HG02981 (cell line): ENCODE results near the gene GFI1B.
"Not testable (repeated sequence)": the region's sequence is repeated elsewhere in the genome, so short reads cannot be mapped to it uniquely, and the experiment has no call there.

Source experiments
- ATAC-seq: cut with Tn5 transposase; IDR thresholded peaks from one replicate; pipeline ENCODE4 v1.9.1; 2021; ENCODE audit warnings: mild to moderate bottlenecking, moderate library complexity; ENCODE audit not compliant: unreplicated experiment

GFI1B gene

DNA sequence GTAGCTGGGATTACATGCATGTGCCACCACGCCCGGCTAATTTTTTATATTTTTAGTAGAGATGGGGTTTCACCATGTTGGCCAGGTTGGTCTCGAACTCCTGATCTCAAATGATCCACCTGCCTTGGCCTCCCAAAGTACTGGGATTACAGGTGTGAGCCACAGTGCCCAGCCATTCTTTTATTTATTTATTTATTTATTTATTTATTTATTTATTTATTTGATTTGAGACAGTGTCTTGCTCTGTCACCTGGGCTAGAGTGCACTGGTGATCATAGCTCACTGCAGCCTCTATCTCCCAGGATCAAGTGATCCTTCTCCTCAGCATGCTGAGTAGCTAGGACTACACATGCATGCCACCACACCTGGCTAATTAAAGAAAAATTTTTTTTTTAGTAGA is 10.6 kb upstream of the GFI1B start:
- ATAC-seq = not testable (repeated sequence)

DNA sequence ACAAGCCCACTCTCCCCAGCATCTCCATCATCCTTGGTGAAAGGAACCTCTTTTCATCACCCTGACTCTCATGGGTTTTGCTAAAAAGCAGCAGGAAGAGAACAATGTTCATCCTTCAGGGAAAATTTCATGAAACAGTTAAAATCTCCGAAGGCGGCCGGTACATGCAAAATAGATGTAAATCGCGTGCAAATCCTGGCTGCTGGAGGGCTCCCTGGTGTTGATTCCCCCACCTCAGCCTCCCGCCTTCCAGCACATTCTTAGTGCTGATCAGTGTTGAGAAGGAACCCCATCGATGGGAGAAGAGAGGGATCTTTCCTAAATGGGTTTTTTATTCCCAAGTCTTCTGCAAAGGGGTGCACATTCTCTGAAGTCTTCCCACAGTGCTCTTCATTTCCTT is 8.7 kb upstream of the GFI1B start:
- no peak for ATAC-seq

DNA sequence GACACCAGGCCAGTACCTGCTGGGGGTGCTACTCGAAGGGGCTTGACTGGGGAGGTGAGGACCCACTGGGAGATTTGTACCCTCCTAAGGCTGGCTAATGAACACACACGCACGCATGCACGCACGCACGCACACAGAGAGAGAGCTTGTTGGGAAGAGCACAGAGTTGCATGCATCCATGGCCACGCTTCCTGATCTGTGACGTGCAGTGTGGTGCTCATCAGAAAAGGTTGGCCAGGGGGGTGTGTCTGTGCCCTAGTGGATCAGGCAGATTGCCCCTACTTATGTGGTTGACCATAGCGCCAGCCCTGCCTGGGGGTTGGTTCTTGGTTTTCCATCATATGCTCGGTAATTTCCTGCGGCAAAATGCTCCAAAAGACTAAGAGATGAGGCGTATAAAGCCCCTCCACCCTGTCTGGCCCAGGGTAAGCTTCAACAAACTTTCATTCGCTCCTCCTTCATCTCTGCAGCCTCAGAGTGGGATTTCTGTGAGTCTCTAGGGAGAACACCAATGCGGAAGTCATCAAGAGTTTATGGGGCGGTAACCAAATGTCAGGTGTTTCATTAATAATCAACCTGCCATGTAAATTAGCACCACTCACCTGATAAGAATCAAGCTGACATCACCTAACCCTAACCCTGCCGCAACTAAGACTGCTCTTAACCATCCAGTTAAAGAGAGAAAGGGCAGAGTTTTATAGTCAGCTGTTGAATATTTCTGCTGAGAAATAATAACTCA is 8.0 kb upstream of the GFI1B start:
- no peak for ATAC-seq

DNA sequence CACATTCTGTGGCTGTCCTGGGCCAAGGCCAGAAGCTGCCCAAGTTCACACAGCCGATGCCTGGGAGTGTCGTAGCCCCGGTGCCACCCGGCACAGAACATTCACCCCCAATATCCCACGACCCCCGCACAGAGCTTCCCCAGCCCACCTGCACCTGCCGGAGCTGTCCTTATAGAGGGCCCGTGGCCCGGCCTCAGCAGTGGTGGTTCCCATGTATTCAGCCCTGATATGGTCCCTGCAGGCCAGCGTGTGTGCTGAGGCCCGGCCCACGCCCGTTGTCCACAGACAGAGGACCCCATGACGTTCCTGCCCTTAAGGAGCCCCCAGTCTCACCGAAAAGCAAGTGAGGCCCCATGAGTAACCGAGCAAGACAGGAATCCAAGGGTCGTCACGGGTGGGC is 5.3 kb upstream of the GFI1B start:
- no peak for ATAC-seq

DNA sequence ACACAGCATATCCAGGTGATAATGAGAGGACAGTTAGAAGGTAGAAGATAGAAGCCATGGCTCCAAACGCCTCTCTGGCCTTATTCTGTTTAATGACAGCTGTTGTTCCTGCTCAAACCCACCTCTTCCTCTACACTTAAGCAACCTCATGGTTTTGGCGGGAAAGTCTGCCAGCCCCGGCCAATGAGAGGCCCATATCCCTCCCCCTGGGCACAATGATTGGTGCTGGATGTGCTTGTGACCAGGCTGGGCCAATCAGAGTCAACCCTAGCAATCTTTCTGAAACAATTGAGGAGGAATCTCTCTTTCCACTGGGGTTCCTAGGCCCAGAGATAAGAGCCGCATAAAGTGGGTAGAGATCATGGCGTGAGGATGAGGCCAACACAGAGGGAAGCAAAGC is 4.8 kb upstream of the GFI1B start:
- ATAC-seq = no peak

DNA sequence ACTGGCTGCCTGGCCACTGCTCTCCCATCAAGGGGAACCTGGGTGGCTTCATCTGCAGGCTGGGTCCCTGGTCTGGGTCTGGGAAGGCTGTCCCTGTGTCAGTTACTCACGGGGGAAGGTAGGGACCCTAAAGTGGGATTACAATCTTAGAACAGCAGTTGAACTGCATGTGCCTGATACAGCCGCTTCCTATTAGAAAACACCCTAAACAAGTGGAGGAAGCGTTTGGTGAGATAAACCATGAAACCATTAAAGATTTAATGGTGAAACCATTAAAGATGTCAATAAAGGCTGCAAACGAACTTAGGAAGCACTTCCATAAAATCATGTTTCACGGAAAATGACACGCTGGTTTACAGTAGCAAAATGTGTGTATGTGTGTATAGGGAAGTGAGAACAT is 2.5 kb upstream of the GFI1B start:
- no peak for ATAC-seq

DNA sequence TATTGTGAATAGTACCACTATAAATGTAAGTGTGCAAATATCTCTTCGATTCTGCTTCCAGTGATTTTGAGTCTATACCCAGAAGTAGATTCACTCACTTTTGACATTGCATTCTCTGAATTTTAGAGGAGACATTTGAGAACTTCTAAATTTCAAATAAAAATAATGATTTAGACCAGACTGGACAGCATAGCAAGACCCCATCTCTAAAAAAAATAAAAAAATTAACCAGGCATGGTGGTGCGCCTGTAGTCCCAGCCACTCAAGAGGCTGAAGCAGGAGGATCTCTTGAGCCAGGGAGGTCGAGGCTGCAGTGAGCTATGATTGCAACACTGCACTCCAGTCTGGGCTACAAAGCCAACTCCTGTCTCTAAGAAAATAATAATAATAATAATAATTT is 1.9 kb upstream of the GFI1B start:
- ATAC-seq = no peak

DNA sequence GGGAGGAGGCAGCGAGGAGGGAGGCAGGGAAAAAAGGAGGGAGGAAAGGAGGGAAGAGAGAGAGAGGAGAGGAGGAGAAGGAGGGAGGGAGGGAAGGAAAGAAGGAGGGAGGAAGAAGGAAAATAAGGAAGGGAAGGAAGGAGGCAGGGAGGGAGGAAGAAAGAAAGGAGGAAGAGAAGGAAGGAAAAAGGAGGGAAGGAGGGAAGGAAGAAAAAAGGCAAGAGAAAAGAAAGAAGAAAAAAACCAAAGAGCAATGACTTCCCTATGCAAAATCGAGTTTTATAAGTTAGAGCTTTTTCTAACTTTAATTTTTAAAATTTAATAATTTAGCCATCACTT is 413 bp upstream of the GFI1B start:
- no peak for ATAC-seq

DNA sequence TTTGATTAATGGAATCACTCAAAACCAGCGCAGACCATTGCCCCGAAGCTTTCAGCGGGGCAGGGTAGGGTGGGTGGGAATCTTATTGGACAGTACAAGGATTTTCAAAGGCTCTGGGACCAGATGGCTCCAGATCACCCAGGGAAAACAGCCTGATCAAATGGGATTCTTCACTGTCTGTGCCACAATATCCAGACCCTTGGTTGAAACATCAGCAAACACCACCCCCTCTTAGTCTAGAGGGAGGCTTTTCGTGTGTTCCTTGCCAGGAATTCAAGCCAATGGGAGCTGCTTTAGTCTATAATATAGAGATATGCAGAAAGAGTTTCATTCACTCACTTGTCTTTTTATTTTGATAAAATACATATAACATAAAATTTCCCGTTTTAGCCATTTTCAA is 1.7 kb downstream of the GFI1B start:
- ATAC-seq = no peak

DNA sequence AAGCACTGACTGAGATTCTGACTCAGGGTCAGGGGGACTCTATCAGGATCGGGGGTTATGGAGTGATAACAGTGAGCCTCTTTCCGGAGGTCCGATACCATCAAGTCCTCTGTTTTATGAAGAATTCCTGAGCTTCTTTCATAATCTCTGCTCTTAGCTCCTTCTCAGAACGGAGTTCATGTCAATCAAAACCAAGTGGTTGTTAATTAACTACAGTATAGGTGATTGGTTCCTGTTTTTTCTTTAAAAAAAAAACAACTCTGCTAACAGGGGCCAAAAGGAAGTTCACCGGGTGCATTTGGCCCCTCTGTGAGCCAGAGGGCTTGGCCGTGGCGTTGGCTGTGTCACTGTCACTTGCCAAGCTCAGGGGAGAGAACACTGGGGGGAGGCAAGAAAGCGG is 4.0 kb downstream of the GFI1B start:
- no peak for ATAC-seq

DNA sequence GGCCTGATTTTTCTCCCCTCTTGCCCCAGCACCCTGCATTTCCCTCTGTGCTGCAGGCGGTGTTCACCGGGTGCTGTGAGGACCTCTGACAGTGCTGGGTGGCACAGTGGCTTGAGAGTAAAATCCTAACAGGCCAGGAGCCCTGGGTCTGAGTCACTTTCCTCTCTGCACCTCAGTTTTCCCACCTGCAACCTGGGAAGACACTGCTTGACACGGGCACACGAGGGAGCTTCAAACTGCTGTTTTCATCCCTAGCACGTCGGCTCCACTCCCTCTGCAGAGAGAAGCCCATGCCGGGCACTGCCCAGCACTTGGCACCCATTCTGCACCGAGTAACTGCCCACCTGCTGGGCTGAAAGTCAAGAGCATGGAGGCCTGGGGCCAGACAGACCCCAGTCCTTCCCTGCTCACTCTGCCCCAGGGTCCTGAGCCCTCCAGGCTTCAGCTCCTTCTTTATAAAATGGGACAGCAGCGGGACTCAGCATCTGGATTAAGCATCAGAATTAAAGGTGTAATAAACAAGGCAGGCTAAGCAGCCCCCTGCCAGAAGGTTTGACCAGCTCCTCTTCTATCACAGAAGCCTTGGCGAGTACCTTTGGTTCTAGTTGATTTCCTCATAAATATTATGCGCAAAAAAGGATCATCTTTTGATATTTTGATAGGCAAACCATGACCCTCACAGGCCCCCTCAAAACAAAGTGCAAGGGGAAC is 5.2 kb downstream of the GFI1B start:
- no peak for ATAC-seq

DNA sequence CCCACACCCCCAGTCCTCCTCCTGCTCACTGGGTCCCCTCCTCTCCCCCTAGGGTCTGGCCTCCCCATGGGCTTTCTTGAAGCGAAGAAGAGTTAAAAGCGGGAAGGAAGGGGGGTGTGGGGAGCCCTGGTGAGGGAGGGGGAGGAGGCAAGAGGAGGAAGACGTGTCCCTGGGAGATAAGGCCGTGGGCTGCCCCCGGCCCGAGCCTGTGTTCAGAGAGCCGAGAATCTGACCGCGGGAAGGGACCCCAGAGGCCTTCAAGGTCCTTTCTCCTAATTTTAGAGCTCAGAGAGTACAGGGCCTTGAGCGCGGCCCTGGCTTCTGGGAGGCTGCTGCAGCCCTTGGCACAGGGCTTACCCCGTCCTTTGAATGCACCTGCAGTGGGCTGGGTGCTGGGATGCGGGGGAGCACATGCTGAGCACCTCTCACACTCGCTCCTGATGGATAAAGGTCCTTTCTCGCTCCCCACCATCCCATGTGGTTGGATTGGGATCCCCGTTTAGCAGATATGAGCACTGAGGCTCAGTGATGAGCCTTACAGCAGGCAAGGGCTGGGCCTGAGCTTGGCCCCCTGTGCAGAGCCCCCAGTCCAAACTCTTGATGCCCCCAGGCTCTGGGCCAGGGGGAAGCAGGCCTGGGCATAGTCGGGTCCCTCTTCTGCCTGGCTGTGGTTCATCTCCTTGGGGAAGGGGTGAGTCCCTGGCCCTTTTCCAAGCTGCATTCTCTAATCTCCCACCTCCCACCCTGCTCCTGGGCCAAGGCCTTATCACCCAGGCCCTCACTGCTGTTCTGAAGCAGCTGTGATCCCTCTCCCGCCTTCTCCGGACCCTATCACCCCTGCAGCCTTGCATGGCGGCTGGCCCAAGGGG is 5.9 kb downstream of the GFI1B start:
- no peak for ATAC-seq

DNA sequence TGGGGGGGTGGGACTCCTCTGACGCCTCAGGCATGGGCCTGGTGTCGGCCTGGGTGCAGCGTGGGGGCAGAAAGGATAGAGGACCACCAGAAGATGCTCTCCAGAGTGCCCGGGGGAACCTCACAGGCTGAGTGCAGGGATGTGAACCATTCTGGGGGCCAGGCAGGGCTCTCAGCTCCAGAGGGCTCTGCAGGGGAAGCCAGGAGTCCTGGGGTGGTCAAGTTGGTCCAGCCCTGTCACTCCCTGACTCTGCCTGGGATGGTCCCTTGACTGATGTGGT is 6.5 kb downstream of the GFI1B start:
- ATAC-seq = no peak

DNA sequence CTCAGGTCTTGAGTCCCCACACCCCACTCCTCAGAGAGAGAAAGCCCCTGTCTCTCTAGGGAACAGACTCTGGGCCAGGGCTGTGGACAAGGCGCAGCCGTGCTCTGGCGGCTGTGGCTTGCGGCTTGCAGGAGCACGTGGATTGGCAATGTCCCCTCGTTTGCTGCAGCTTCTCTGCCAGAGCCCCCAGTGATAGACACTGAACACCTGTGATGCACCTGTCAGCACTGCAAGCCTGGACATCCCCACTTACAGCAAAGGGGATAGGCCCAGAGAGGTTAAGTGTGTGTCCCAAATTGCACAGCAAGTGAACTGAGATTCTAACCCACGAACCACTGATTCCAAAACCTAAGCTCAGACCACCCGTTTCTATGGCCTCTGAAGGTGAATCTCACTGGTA is 7.0 kb downstream of the GFI1B start:
- ATAC-seq = no peak

DNA sequence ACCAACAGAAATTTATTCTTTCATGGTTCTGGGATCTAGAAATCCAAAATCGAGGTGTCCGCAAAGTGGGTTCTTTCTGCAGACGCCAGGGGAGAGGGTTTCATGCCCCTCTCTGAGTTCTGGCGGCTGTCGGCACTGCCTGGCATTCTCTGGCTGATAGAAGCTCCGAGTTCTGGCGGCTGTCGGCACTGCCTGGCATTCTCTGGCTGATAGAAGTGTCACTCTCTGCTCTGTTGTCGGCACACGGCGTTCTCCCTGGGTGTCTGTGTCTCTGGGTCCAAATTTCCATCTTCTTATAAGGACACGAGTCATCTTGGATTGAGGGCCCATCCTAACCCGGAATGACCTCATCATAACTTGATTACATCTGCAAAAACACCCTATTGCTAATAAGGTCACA is 7.6 kb downstream of the GFI1B start:
- ATAC-seq = no peak

DNA sequence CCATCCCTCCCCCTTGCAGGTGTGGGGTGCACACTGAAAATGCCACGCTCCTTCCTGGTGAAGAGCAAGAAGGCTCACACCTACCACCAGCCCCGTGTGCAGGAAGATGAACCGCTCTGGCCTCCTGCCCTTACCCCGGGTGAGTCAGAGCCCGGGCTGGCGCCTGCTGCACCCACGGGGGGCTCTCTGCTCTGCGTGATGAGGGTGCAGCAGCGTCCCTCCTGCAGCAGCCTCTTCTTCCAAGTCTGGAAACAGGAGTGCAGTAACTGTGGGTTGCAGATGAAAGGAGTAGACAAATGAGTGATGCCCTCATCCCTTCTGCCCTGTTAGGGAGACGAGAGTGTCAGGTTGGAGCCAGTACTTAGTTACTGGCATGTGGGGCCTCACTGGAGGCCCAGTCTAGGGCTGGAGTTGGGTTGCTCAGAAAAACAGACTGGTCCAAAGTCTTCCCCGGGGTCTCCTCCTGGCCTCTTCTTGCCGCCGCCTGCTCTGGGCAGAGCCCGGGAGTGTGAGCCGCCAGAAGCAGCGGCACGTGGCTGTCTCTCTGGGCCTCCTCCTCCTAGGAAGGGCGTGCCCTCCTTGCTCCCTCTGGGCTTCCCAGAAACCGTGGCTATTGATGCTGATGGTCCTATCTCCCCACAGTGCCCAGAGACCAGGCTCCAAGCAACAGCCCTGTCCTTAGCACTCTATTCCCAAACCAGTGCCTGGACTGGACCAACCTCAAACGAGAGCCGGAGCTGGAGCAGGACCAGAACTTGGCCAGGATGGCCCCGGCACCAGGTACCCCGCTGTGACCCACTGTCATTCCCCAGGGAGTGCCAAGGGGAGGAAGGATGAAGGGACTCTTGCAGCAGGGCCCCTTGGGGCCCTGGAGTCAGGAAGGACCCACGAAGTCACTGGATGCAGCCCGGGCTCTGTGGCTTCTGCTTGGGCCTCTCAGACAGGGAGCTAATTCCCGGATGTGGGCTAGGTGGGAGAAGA is 8.4 kb downstream of the GFI1B start:
- no peak for ATAC-seq

DNA sequence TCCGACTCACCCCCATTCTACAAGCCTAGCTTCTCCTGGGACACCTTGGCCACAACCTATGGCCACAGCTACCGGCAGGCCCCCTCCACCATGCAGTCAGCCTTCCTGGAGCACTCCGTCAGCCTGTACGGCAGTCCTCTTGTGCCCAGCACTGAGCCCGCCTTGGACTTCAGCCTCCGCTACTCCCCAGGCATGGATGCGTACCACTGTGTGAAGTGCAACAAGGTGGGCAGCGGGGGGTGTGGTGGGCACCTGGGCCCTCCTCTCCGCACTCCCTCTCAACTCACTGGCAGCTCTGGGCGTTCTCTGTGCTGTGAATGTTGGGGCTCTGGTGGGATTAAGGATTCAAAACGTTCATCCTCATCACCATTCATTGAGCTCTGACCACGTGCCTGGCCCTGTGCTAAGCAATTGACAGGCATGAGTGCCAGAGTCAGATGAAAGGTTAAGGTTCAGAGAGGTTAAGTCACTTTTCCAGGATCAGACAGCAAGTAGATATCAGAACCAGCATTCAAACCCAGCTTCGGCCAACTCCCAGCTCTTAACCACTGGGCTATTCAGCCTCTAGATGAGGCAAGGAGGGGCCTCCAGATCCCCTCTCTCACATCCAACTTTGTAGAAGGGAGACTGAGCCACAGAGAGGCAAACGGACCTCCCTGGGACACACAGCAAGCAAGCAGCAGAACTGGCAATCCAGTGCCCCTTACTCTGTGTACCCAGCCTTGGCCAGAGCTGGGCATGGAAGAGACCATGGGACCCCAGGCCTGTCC is 9.9 kb downstream of the GFI1B start:
- ATAC-seq = no peak

DNA sequence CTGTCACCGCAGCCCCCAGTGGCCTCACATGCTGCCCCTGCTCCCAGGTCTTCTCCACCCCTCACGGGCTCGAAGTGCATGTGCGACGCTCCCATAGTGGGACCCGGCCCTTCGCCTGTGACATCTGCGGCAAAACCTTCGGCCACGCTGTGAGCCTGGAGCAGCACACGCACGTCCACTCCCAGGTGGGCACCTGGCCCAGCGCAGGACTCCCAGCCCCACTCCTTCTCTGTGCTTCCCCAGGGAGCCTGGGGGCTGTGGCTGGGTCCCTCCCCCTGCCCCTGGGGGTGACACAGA is 10.5 kb downstream of the GFI1B start:
- no peak for ATAC-seq

DNA sequence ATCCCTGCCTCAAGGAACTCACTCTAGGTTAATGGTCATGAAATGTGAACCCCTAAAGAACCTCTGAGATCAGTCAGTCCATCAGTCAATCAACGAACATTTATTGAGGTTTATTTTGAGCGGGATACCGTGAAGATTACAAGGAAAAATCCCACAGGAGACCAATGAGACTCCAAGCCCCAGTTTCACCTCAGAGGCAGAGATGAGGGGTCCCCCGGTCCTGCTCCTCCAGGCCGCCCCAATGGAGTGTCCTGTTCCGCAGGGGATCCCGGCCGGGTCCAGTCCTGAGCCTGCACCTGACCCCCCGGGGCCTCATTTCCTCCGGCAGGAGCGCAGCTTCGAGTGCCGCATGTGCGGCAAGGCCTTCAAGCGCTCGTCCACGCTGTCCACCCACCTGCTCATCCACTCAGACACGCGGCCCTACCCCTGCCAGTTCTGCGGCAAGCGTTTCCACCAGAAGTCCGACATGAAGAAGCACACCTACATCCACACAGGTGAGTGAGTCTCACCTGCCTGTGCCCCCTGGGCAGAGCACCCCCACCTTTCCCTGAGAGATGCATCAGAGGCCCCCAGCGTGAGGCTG is 11.0 kb downstream of the GFI1B start:
- no peak for ATAC-seq

DNA sequence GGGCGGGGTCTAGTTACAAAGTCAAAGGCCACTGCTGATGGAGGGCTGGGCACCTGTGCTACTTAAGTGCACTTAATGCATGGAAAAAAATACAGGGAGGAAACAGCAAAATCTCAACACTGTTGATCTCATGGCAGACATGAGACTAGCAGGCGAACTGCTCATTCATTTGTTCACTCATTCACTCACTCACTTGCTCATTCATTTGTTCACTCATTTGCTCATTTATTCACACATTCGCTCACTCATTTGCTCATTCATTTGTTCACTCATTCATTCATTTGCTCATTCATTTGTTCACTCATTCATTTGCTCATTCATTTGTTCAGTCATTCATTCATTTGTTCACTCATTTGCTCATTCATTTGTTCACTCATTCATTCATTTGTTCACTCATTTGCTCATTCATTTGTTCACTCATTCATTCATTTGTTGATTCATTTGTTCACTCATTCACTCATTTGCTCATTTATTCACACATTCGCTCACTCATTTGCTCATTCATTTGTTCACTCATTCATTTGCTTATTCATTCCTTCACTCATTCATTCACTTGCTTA is 11.6 kb downstream of the GFI1B start:
- not testable (repeated sequence) for ATAC-seq
